DND-41 (cell line): ENCODE results near the gene CCDC63.

Source experiments
- ATAC-seq: fragments of 200-7000 bp; cut with Tn5 transposase; 3 replicates; pipeline ENCODE4 v1.9.1; 2021; ENCODE audit warnings: low read depth; ENCODE audit not compliant: insufficient read depth
- DNase-seq: peaks from one replicate; pipeline ENCODE4 v3.0.0-alpha.2; 2020
- H2AFZ ChIP-seq: 2 replicates; pipeline ENCODE4 v1.6.0; 2012; ENCODE audit warnings: low read depth, low read length
- H3K27ac ChIP-seq: 2 replicates; pipeline ENCODE4 v1.5.1; 2012; ENCODE audit warnings: low read length, inconsistent platforms
- H3K27me3 ChIP-seq: fragments of 200-600 bp; sonication (generic); 2 replicates; pipeline ENCODE4 v1.6.0; 2012; ENCODE audit warnings: low read length, mild to moderate bottlenecking, inconsistent platforms; ENCODE audit not compliant: insufficient read depth, poor library complexity
- H3K36me3 ChIP-seq: 2 replicates; pipeline ENCODE4 v1.5.1; 2012; ENCODE audit warnings: low read length, inconsistent platforms; ENCODE audit not compliant: insufficient read depth
- H3K4me1 ChIP-seq: 2 replicates; pipeline ENCODE4 v1.5.1; 2012; ENCODE audit warnings: mild to moderate bottlenecking, low read length; ENCODE audit not compliant: insufficient read depth
- H3K4me2 ChIP-seq: 2 replicates; pipeline ENCODE4 v1.6.0; 2012; ENCODE audit warnings: mild to moderate bottlenecking, moderate library complexity, low read length, inconsistent platforms; ENCODE audit not compliant: insufficient read depth
- H3K4me3 ChIP-seq, 2 experiments: fragments of 200-600 bp in 1 of 2; shearing (Covaris generic) in 1 of 2; 2 replicates each; pipeline ENCODE4 v1.5.1; 2012 to 2016; ENCODE audit warnings: inconsistent platforms in 2 of 2, low read length in 2 of 2, mild to moderate bottlenecking in 2 of 2, low read depth in 1 of 2, moderate library complexity in 1 of 2
- H3K79me2 ChIP-seq: 2 replicates; pipeline ENCODE4 v1.6.0; 2012; ENCODE audit warnings: low read length, inconsistent platforms; ENCODE audit not compliant: insufficient read depth
- H3K9ac ChIP-seq: 2 replicates; pipeline ENCODE4 v1.6.0; 2012; ENCODE audit warnings: low read depth, mild to moderate bottlenecking, inconsistent platforms, low read length, moderate library complexity
- H3K9me3 ChIP-seq: 2 replicates; pipeline ENCODE4 v1.5.1; 2012; ENCODE audit warnings: low read length, moderate library complexity, mild to moderate bottlenecking, inconsistent platforms; ENCODE audit not compliant: insufficient read depth, severe bottlenecking
- H4K20me1 ChIP-seq: 2 replicates; pipeline ENCODE4 v1.6.0; 2012; ENCODE audit warnings: low read length; ENCODE audit not compliant: insufficient read depth
- EZH2 ChIP-seq: IDR thresholded peaks from 3 replicates; pipeline ENCODE4 v1.6.1; 2012; ENCODE audit warnings: borderline replicate concordance, low read depth, mild to moderate bottlenecking, moderate library complexity, low read length, inconsistent platforms; ENCODE audit not compliant: severe bottlenecking
- TF ChIP-seq, protein P1 (sequence below): IDR thresholded peaks from 2 replicates; pipeline ENCODE4 v1.5.1; 2012; ENCODE audit warnings: borderline replicate concordance, low read length, moderate library complexity, mild to moderate bottlenecking; ENCODE audit not compliant: poor library complexity, severe bottlenecking; ENCODE audit errors: extremely low read depth

The CCDC63 gene

DNA sequence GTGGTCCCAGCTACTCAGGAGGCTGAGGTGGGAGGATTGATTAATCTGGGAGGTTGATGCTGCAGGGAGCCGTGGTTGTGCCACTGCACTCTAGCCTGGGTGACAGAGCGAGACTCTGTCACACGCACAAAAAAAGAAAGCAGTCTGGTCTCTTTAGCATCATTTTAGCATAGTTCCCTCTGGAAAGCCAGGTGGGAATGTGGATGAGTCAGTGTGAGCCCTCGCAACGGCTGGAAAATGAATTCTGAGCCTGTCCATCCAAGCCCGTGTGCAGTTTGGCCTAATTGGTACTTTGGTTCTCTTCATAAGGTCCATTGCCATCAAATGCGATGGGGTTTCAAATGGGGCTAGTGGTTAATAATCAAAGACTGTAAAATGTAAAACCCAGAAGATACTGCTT is 71.2 kb downstream of the CCDC63 start:
- no peak for DNase-seq
- H3K27me3 ChIP-seq = peaks cover 4% of the 10 kb centered on the region
- TF ChIP-seq EZH2 = no peak
- TF ChIP-seq, protein P1, sequence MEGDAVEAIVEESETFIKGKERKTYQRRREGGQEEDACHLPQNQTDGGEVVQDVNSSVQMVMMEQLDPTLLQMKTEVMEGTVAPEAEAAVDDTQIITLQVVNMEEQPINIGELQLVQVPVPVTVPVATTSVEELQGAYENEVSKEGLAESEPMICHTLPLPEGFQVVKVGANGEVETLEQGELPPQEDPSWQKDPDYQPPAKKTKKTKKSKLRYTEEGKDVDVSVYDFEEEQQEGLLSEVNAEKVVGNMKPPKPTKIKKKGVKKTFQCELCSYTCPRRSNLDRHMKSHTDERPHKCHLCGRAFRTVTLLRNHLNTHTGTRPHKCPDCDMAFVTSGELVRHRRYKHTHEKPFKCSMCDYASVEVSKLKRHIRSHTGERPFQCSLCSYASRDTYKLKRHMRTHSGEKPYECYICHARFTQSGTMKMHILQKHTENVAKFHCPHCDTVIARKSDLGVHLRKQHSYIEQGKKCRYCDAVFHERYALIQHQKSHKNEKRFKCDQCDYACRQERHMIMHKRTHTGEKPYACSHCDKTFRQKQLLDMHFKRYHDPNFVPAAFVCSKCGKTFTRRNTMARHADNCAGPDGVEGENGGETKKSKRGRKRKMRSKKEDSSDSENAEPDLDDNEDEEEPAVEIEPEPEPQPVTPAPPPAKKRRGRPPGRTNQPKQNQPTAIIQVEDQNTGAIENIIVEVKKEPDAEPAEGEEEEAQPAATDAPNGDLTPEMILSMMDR = no peak
- no peaks in the 10 kb centered on the region for H3K79me2 ChIP-seq
- no peak overlapping the region for H3K27ac ChIP-seq
- no peak overlapping the region for H2AFZ ChIP-seq
- no peak overlapping the region for H3K4me3 ChIP-seq
- no peaks in the 10 kb centered on the region for H3K9me3 ChIP-seq
- peaks cover 2% of the 10 kb centered on the region; the same call in 1 of the 2 replicates for H4K20me1 ChIP-seq
- no peak overlapping the region for H3K4me2 ChIP-seq
- H3K4me1 ChIP-seq = no peaks in the 10 kb centered on the region
- H3K9ac ChIP-seq = no peak overlapping the region
- ATAC-seq = no peak
- no peaks in the 10 kb centered on the region for H3K36me3 ChIP-seq

DNA sequence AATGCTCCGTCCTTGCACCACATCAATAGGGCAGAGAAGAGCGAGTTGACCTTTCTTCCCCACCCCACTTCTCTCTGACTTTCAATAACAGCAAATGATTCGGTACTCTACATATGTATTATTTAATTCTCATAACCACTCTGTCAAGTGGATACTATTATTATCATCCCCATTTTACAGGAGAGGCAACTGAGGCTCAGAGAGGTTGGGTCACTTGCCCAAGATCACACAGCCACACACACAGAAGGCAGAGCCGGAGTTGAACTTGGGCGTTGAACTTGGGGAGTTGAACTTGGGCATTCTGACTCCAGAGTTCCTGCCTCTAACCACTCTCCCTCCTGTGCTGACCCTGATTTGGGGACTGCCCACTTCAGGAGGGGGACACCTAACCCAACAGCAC is 72.9 kb downstream of the CCDC63 start:
- H3K36me3 ChIP-seq = no peaks in the 10 kb centered on the region
- no peak overlapping the region for H3K4me2 ChIP-seq
- H3K4me3 ChIP-seq = no peak overlapping the region
- DNase-seq = no peak
- no peak overlapping the region for H3K9ac ChIP-seq
- H3K4me1 ChIP-seq = no peaks in the 10 kb centered on the region
- H3K27ac ChIP-seq = no peak overlapping the region
- H2AFZ ChIP-seq = no peak overlapping the region
- H3K9me3 ChIP-seq = no peaks in the 10 kb centered on the region
- TF ChIP-seq, protein P1 = no peak
- TF ChIP-seq EZH2 = no peak
- H3K79me2 ChIP-seq = no peaks in the 10 kb centered on the region
- H3K27me3 ChIP-seq = peaks cover 4% of the 10 kb centered on the region
- ATAC-seq = no peak
- peaks cover 2% of the 10 kb centered on the region; the same call in 1 of the 2 replicates for H4K20me1 ChIP-seq

DNA sequence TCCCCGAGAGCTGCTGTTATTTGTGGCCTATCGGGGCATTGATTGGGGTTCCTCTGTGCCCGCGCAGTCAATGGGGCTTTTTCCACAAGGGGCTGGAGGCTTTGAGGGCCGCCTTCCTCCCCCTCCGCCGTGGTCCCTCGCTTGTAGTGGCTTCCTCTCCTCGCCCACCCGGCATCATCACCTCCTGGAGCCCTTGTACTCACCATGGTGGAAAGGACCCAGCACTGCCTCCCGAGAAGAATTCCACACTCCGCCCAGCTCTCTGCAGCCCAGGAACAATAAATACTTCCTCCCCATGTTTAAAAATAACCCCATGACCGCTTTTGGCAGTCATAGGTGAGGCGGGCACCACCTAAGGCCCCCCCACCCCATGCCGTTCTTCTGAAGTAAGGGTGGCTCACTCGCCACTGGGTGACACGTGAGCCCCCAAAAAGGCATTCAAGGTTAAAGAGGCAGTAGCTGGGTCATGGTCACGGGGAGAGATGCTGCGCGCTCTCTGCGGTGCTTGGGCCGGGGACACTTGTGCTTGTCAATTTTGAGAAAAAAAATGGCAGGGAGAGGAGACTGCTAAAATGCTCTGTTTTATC is 73.6 kb downstream of the CCDC63 start, which contains the start of gene MYL2:
Gene MYL2 (minus strand): TSS at position 256 of the 587 bp plus-strand sequence. CDS start 50 bp downstream, at position 206.
- no peak for TF ChIP-seq EZH2
- TF ChIP-seq, protein P1 = no peak
- H2AFZ ChIP-seq = no peak within 1 kb of the TSS

DNA sequence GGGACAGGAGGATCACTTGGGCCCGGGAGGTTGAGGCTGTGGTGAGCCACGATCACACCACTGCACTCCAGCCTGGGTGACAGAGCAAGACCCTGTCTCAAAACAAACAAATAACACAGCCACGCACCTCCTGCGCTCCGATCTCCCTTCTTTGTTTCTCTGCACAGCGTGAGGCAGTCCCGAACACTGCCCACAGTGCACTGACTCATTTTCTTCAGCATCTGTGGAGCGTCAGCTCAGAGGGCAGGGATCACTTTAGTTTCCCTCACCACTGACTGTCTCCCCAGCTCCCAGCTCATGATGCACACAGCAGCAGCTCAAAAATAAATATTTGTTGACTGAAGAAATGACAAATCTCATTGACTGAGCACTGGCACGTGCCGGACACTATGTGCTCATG is 74.5 kb downstream of the CCDC63 start:
- no peak for DNase-seq
- no peaks in the 10 kb centered on the region for H3K36me3 ChIP-seq
- no peak for ATAC-seq
- no peaks in the 10 kb centered on the region for H3K9me3 ChIP-seq
- TF ChIP-seq, protein P1 = no peak
- no peak for TF ChIP-seq EZH2
- H3K79me2 ChIP-seq = no peaks in the 10 kb centered on the region
- H3K27ac ChIP-seq = no peak overlapping the region
- H3K27me3 ChIP-seq = peaks cover 4% of the 10 kb centered on the region
- H3K9ac ChIP-seq = no peak overlapping the region
- no peak overlapping the region for H3K4me2 ChIP-seq
- H4K20me1 ChIP-seq = peaks cover 2% of the 10 kb centered on the region; the same call in 1 of the 2 replicates
- no peak overlapping the region for H3K4me3 ChIP-seq
- no peak overlapping the region for H2AFZ ChIP-seq
- H3K4me1 ChIP-seq = no peaks in the 10 kb centered on the region

More for the DNA sequence above, 73.6 kb downstream of the CCDC63 start, which contains the start of gene MYL2:
- H3K9me3 ChIP-seq = no peaks in the 10 kb centered on the region
- DNase-seq (no peak), ATAC-seq (no peak)
- no peaks in the 10 kb centered on the region for H3K79me2 ChIP-seq
- H3K4me3 ChIP-seq = no peak within 1 kb of the TSS
- no peak within 1 kb of the TSS for H3K4me2 ChIP-seq
- H3K36me3 ChIP-seq = no peaks in the 10 kb centered on the region
- peaks cover 2% of the 10 kb centered on the region; the same call in 1 of the 2 replicates for H4K20me1 ChIP-seq
- H3K9ac ChIP-seq = no peak within 1 kb of the TSS
- peaks cover 4% of the 10 kb centered on the region for H3K27me3 ChIP-seq
- H3K27ac ChIP-seq = no peak within 1 kb of the TSS
- H3K4me1 ChIP-seq = no peaks in the 10 kb centered on the region
